ENCODE measurements around the gene GPNMB.

GRCh38 chr7:23239698-23240097 lies 6.9 kb upstream of the GPNMB start:
- TF ChIP-seq CTCF (conservative IDR thresholded peaks at IDR 0.05; ENCODE audit: low read depth, low read length) (no peak), MXI1 (IDR thresholded peaks at IDR 0.05; ENCODE audit: borderline replicate concordance, low read depth, low read length) (no peak), POLR2A (IDR thresholded peaks at IDR 0.05; ENCODE audit: low read depth, low read length) (no peak), RAD21 (IDR thresholded peaks at IDR 0.05; ENCODE audit: low read length) (no peak), FOS (IDR thresholded peaks at IDR 0.05; ENCODE audit: low read depth, low read length) (no peak), MAFK (IDR thresholded peaks at IDR 0.05; ENCODE audit: low read depth, low read length) (no peak), RFX5 (IDR thresholded peaks at IDR 0.05; ENCODE audit: low read depth, low read length) (no peak), CEBPB (IDR thresholded peaks at IDR 0.05; ENCODE audit: low read depth, low read length) (no peak), MAZ (IDR thresholded peaks at IDR 0.05; ENCODE audit: borderline replicate concordance, low read depth, low read length) (no peak), RCOR1 (IDR thresholded peaks at IDR 0.05; ENCODE audit: insufficient replicate concordance, low read length) (no peak), SMC3 (IDR thresholded peaks at IDR 0.05; ENCODE audit: low read depth, low read length) (no peak)
